Lower leg skin (tissue), 3 donors: ENCODE data around the gene NAV2.

Experiments
- CTCF ChIP-seq, 3 donors: fragments of 450-650 bp; IDR thresholded peaks; one replicate each; pipeline ENCODE4 v1.5.1; 2016; ENCODE audit warnings: antibody characterized with exemption in 3 of 3, mild to moderate bottlenecking in 3 of 3, moderate library complexity in 2 of 3
- POLR2A ChIP-seq, 2 donors: fragments of 450-650 bp; IDR thresholded peaks; one replicate each; pipeline ENCODE4 v1.6.1; 2016 to 2017; ENCODE audit warnings: antibody characterized with exemption in 2 of 2, mild to moderate bottlenecking in 1 of 2, moderate library complexity in 1 of 2

DNA sequence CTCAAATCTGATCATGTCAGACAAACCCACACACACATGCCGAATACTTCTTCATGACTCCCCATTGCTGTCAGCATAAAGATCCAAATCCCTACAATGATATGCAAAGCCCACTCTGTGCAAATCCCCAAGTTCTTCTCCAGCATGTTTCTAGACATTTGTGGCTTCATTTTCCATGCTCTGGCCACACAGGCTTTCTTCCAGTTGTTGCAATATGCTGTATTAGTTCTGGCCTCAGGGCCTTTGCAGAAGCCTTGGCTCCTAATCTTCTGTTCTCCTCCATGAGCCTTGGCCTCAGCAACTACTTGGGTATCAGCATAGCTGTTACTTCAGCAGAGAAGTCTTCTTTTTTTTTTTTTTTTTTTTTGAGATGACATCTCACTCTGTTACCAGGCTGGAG is 49.6 kb downstream of the NAV2 start:
- no peak for TF ChIP-seq CTCF (IDR thresholded peaks at IDR 0.05)
- TF ChIP-seq POLR2A (IDR thresholded peaks at IDR 0.05), result no peak
